ENCODE data around the gene PTPRE.
"Not testable (repeated sequence)": the region's sequence is repeated elsewhere in the genome, so short reads cannot be mapped to it uniquely, and the experiment has no call there.

PTPRE gene

GRCh38 chr10:127987467-127988380 is 80.8 kb downstream of the PTPRE start:
- in situ Hi-C loops (cut with HindIII; ENCODE audit: low pct_ligation_motif_present, low sequenced_read_pairs): no loop called here
- Histone ChIP-seq H3K27me3 (replicated peaks) (no peaks in the 10 kb centered on the region), H3K27ac (no peak overlapping the region), H3K36me3 (replicated peaks) (peaks cover 4% of the 10 kb centered on the region), H3K4me3 (ENCODE audit: low read depth, low read length) (no peak overlapping the region)
- TF ChIP-seq CTCF (IDR thresholded peaks at IDR 0.05; ENCODE audit: low read depth, low read length, missing control alignments): no peak
- no peak for DNase-seq

GRCh38 chr10:127989481-127990012 is 82.6 kb downstream of the PTPRE start:
- no peaks in the 10 kb centered on the region for H3K27me3 ChIP-seq (replicated peaks)
- in situ Hi-C loops (cut with HindIII; ENCODE audit: low pct_ligation_motif_present, low sequenced_read_pairs): no loop called here
- TF ChIP-seq CTCF (IDR thresholded peaks at IDR 0.05; ENCODE audit: low read depth, low read length, missing control alignments): no peak
- H3K4me3 ChIP-seq (ENCODE audit: low read depth, low read length): no peak overlapping the region
- no peaks in the 10 kb centered on the region for H3K36me3 ChIP-seq (replicated peaks)
- H3K27ac ChIP-seq: peak overlapping the region; percentile 99
- no peak for DNase-seq

GRCh38 chr10:127990132-127990788 is 83.4 kb downstream of the PTPRE start:
- H3K4me3 ChIP-seq (ENCODE audit: low read depth, low read length); DNase-seq; H3K36me3 ChIP-seq (replicated peaks); H3K27me3 ChIP-seq (replicated peaks); in situ Hi-C loops (cut with HindIII; ENCODE audit: low pct_ligation_motif_present, low sequenced_read_pairs): not testable (repeated sequence)
- H3K27ac ChIP-seq: peak overlapping the region; percentile 99

GRCh38 chr10:127990846-127991542 is 84.1 kb downstream of the PTPRE start:
- peak overlapping the region; percentile 99 for H3K27ac ChIP-seq

GRCh38 chr10:127991543-127992255 is 84.8 kb downstream of the PTPRE start:
- peak overlapping the region; percentile 99 for H3K27ac ChIP-seq
- H3K4me3 ChIP-seq (ENCODE audit: low read depth, low read length): no peak overlapping the region
- no peaks in the 10 kb centered on the region for H3K36me3 ChIP-seq (replicated peaks)
- DNase-seq: no peak
- in situ Hi-C loops (cut with HindIII; ENCODE audit: low pct_ligation_motif_present, low sequenced_read_pairs): no loop called here
- TF ChIP-seq CTCF (IDR thresholded peaks at IDR 0.05; ENCODE audit: low read depth, low read length, missing control alignments): no peak
- H3K27me3 ChIP-seq (replicated peaks): no peaks in the 10 kb centered on the region

More at GRCh38 chr10:127990846-127991542, 84.1 kb downstream of the PTPRE start:
- Histone ChIP-seq H3K36me3 (replicated peaks) (no peaks in the 10 kb centered on the region), H3K27me3 (replicated peaks) (no peaks in the 10 kb centered on the region), H3K4me3 (ENCODE audit: low read depth, low read length) (peak overlapping the region; percentile 9)
- in situ Hi-C loops (cut with HindIII; ENCODE audit: low pct_ligation_motif_present, low sequenced_read_pairs): no loop called here
- TF ChIP-seq CTCF (IDR thresholded peaks at IDR 0.05; ENCODE audit: low read depth, low read length, missing control alignments): no peak
- peak; percentile 94 for DNase-seq

All from brain microvascular endothelial cell (primary cell).